WI38 (cell line): ENCODE measurements around the gene NSL1.

Experiments
- H3K4me3 ChIP-seq: 2 replicates; pipeline ENCODE4 v1.5.1; 2011; ENCODE audit warnings: low read depth, mild to moderate bottlenecking, control low read depth, low read length
- TF ChIP-seq, protein P1 (sequence below): IDR thresholded peaks from 2 replicates; pipeline ENCODE4 v1.5.1; 2012; ENCODE audit warnings: low read depth, mild to moderate bottlenecking, control low read depth, low read length

NSL1 gene

GRCh38 chr1:212722270-212722957, 69.2 kb downstream of the NSL1 start:
- TF ChIP-seq, protein P1, sequence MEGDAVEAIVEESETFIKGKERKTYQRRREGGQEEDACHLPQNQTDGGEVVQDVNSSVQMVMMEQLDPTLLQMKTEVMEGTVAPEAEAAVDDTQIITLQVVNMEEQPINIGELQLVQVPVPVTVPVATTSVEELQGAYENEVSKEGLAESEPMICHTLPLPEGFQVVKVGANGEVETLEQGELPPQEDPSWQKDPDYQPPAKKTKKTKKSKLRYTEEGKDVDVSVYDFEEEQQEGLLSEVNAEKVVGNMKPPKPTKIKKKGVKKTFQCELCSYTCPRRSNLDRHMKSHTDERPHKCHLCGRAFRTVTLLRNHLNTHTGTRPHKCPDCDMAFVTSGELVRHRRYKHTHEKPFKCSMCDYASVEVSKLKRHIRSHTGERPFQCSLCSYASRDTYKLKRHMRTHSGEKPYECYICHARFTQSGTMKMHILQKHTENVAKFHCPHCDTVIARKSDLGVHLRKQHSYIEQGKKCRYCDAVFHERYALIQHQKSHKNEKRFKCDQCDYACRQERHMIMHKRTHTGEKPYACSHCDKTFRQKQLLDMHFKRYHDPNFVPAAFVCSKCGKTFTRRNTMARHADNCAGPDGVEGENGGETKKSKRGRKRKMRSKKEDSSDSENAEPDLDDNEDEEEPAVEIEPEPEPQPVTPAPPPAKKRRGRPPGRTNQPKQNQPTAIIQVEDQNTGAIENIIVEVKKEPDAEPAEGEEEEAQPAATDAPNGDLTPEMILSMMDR: no peak
- no peak overlapping the region for H3K4me3 ChIP-seq

GRCh38 chr1:212721388-212722247, 70.0 kb downstream of the NSL1 start:
- 0 out of 2 replicates have a peak overlapping the region, but pooled peaks have one; percentile 18 for H3K4me3 ChIP-seq
- TF ChIP-seq, protein P1: no peak

DNA sequence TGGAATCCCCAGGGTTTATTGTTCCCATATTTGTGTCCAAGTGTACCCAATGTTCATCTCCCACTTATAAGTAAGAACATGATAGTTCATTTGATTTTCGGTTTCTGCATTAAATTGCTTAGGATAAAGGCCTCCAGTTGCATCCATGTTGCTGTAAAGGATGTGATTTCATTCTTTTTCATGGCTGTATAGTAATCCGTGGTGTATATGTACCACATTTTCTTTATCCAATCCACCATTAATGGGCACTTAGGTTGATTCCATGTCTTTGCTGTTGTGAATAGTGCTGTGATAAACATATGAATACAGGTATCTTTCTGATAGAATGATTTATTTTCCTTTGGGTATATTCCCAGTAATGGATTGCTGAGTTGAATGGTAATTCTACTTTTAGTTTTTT, 71.9 kb downstream of the NSL1 start:
- TF ChIP-seq, protein P1: no peak
- H3K4me3 ChIP-seq: no peak overlapping the region

- TF ChIP-seq, protein P1: no peak
- H3K4me3 ChIP-seq: no peak overlapping the region
These were observed 73.1 kb downstream of the NSL1 start for GRCh38 chr1:212718499-212718898.

- TF ChIP-seq, protein P1: no peak
- H3K4me3 ChIP-seq: no peak overlapping the region
These were observed 75.4 kb downstream of the NSL1 start for GRCh38 chr1:212716161-212716560.

DNA sequence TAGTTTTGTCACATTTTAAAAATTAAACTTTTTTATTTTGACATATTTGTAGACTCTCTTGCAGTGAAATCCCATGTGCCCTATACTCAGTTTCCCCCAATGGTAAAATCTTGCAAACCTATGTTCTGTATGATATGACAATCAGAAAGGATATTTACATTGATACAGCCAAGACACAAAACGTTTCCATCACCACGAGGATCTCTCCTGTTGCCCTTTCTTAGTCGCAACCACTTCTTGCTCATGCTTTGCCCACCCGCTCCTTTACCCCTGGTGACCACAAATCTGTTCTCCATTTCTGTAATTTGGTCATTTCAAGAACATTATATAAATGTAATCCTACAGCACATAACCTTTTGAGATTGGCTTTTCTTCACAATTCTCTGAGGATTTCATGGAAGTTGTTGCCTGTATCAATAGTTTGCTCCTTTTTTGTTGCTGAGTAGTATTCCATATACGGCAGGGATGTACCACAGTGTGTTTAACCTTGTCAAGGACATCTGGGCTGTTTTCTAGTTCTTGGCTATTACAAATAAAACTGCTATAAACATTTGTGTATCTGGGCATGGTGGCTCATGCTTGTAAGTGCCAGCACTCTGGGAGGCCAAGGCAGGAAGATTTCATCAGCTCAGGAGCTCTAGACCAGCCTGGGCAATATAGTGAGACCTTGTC, 78.0 kb downstream of the NSL1 start:
- TF ChIP-seq, protein P1: no peak
- no peak overlapping the region for H3K4me3 ChIP-seq
